H7 (cell line): ENCODE data around the gene PDPK1. TPM values are rescaled to one million over a fixed set of nuclear protein-coding genes. Genes with fewer than 3 reads are reported as not detected.
A peak's percentile ranks its signal among the peaks of the same experiment; 100 is the strongest.
"Not testable (repeated sequence)": the region's sequence is repeated elsewhere in the genome, so short reads cannot be mapped to it uniquely, and the experiment has no call there.

Experiments
- DNase-seq: peaks from one replicate; pipeline ENCODE4 v3.0.0; 2012
- H3K27me3 ChIP-seq: 2 replicates; pipeline ENCODE4 v1.6.0; 2011; ENCODE audit warnings: mild to moderate bottlenecking, low read length; ENCODE audit not compliant: control insufficient read depth, insufficient read depth
- H3K36me3 ChIP-seq: replicated peaks from 2 replicates; pipeline ENCODE4 v1.5.1; 2011; ENCODE audit warnings: low read length; ENCODE audit not compliant: control insufficient read depth, insufficient read depth
- H3K4me3 ChIP-seq: 2 replicates; pipeline ENCODE4 v1.5.1; 2011; ENCODE audit warnings: low read depth, mild to moderate bottlenecking, control low read depth, low read length, moderate library complexity; ENCODE audit not compliant: insufficient read depth
- total RNA-seq: library from RNA; depleted of rRNA; stranded (reverse); fragments of >200 nt; shearing (Covaris generic); gene quantifications from 2 replicates; pipeline ENCODE4 v1.2.3, GENCODE V29; 2014

PDPK1 gene
- total RNA-seq, 1 experiment from 2014 or later: 11.4 TPM

DNA sequence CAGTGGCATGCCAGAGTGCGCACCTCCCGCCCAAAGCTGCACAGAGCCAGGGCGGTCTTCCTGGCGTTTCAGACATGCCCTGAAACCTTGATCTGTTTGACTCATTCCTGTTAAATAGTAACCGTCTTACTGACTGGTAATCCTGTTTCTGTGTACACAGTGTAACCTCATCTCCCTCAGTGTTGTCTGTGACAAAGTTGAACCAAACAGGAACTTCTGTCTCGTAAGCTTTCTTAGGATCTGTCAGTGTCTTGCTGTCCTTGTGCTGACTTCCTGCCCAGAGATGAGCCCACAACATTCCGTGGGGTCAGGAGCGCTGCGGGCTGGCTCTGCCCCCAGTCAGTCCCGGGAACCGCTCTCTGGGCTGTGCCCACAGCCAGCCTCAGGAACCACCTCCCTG, 30.8 kb downstream of the PDPK1 start:
- H3K36me3 ChIP-seq, DNase-seq, H3K27me3 ChIP-seq, H3K4me3 ChIP-seq: not testable (repeated sequence)

DNA sequence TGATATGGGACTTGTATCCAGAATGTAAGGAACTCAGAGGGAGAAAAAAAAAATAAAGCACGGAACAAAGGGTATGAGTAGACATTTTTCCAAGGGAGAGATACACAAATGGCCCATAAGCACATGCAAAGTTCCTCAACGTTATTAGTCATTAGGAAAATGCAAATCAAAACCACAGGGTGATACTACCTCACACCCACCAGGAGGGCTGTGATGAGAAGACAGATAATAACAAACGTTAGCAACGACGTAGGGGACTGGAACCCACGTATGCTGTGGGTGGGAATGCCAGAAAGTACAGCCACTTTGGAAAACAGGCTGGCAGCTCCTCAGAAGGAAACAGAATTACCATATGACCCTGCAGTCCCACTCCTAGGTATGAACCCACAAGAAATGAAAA, 34.9 kb downstream of the PDPK1 start:
- not testable (repeated sequence) for H3K4me3 ChIP-seq, DNase-seq, H3K36me3 ChIP-seq, H3K27me3 ChIP-seq

DNA sequence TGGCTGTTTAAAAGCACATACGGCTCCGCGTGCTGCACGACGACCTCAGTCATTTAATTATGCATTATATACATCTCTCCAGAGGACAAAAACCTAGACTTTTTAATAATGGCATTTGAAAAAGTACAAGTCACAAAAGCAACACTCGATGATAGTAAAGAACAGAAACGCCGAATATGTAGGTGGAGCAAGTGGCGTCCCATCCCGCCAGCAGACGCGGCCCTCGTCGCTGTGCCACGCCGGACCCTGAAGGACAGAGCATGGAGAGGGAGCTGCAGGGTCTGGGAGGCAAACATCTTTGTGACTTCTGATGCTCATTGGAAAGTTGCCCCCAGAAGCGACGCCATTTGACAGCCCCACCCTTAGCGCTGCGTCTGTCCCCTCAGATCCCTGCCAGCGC, 38.0 kb downstream of the PDPK1 start:
- not testable (repeated sequence) for H3K36me3 ChIP-seq, H3K4me3 ChIP-seq, DNase-seq, H3K27me3 ChIP-seq

DNA sequence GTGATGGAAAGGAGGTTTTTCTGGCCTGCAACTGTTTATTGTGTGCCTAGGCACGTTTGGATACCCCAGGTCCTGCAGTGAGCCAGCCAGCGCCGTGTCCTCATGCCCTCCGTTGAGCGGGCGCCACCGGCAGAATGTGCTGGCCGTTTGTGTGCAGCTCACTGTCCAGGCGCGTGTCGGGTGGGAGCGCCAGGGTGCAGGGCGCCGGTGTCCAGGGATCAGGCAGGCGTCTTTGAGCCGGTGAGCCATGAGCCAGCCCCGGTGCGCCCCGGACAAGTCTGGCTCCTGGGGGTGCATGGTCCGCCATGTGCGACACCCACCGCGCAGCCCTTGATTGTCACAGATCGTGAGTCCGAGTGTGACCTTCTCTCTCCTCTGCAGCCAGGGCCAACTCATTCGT, 39.2 kb downstream of the PDPK1 start:
- not testable (repeated sequence) for H3K36me3 ChIP-seq, DNase-seq, H3K27me3 ChIP-seq, H3K4me3 ChIP-seq

DNA sequence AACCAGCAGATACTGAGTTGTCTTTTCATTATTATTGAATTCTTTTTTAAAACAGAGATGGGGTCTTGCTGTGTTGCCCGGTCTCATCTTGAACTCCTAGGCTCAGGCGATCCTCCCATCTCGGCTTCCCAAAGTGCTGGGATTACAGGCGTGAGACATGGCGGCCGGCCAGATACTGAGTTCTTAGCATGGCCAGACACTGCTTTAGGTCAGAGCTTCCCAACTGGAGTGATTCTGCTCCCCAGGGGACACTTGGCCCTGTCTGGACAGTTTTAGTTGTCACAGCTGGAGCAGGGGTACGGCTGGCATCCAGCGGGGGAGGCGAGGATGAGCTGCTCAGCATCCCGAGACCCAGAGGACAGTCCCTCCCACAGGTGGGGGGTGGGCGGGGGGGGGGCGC, 41.1 kb downstream of the PDPK1 start:
- not testable (repeated sequence) for DNase-seq, H3K4me3 ChIP-seq, H3K27me3 ChIP-seq, H3K36me3 ChIP-seq

DNA sequence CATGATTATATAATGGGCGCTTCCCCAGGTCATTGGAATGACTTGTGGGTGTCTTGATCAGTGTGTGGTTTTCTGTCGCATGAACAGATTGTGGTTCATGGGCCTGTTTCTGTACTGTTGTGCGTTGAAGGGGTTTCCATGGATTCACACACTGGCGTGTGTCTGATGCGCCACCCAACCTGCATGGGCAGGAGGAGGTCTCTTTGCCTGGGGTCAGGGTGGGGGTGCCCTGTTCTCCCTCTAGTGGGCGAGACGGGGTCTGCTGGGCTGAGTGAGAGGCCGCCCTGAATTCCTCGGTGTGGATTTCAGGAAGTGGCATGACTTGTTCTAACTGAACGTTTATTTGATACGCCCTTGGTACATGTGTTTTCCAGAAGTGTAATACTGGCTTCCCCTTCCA, 42.3 kb downstream of the PDPK1 start:
- not testable (repeated sequence) for H3K27me3 ChIP-seq, H3K36me3 ChIP-seq, DNase-seq

DNA sequence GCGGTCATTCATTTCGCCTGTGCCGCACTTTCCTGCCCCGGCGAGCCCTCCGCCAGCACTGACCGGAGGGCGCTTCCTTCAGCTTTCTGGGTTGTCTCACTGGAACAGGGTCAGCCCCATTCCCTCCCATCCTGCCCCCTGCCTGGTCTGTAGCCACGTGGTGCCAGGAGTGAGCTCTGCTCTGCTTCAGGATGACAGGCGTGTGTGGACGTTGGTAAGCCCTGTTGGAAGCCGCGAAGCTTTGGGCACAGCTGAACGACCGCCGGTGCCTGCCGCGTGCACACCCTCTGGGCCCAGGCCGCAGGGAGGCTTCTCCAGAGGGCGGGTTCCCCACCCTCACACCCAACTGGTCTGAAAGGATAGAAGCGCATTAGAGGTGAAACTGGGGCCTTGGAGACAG, 43.0 kb downstream of the PDPK1 start:
- DNase-seq, H3K4me3 ChIP-seq, H3K36me3 ChIP-seq, H3K27me3 ChIP-seq: not testable (repeated sequence)

More for the DNA sequence above, 42.3 kb downstream of the PDPK1 start:
- not testable (repeated sequence) for H3K4me3 ChIP-seq

DNA sequence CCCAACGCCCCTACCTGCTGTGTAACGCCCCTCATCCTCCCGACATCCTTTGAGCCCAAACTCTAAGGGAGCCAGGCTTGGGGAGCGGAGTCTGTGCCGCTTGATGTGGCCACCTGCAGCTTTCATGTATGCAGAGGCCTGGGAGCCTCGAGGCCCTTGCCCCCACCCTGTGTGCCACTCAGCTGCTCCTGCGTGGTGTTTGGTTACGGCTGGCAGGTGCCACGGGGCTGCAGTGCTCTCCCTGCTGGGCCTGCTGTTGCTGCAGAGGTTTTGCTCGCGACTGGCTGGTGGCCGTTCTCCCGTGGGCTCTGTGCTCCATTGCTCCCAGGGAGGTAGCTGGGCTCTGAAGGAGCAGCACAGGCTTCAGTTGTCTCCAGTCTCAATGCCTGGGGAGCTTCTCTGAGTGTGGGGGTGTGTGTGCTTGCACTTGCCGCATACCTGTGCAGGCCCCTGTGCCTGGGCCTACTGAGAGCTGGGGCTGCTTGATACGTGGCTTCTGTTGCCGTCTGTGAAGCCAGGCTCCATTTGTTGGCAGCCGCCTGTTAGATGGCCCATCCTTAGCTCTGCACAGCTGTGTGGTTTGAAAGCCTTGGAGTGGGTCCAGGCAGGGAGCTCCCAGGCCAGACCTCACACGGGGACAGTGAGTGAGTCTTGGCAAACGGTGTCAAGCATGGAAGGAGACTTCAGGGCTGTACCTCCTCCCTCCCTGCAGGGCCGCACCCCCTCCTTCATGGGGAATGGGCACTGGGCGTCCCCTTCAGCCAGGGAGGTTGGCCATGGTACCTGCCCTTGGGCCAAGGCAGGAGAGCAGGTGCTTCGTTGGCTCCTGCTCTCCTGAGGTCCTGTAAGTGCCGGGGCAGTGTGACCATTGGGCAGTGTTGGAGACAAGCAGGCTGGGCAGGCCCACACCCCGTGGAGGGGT, 47.2 kb downstream of the PDPK1 start:
- DNase-seq: peak; percentile 49
- no peak overlapping the region for H3K4me3 ChIP-seq
- H3K27me3 ChIP-seq: no peaks in the 10 kb centered on the region
- H3K36me3 ChIP-seq: peaks cover 4% of the 10 kb centered on the region

DNA sequence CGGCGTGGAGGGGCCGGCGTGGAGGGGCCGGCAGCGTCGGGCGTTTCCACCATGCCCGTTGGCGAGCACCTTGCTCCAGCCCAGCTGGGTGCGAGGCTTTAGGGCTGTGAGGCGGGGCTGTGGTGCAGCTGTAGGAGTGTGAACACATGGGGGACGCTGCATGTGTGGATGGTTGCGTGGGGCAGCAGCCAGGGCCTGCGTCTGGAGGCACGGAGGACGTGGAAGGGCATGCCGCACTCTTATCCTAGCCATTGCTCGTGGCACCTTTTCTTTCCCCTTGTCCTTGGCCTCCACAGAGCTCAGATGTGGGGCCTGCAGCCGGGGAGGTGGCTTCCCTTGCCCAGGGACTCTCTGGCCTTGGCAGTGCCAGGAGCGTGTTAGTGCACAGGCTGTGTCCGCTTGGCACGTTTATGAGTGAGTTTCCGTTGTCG, 47.8 kb downstream of the PDPK1 start:
- H3K36me3 ChIP-seq: peaks cover 4% of the 10 kb centered on the region
- peak; percentile 49 for DNase-seq
- no peaks in the 10 kb centered on the region for H3K27me3 ChIP-seq

DNA sequence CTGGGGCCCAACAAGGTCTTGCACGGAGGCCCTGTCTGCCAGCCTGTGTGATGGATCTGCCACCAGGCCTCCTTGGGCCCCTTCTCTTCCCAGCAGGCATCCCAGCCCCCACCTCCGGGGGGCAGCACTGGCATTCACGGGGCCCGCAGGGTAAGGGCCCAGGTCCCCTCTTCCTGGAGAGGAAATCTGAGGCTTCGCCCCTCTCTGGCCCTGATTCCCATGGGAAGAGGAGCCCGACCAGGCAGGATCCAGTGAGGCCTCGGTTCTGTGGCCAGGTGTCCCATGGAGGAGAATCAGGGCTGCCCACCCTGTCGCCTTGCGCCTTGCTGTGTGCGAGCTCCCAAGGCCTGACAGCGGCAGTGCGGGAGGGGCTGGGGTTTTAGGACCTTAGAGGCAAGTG, 48.4 kb downstream of the PDPK1 start:
- H3K36me3 ChIP-seq: peaks cover 4% of the 10 kb centered on the region
- H3K27me3 ChIP-seq: no peaks in the 10 kb centered on the region
- H3K4me3 ChIP-seq: no peak overlapping the region
- DNase-seq: peak; percentile 95

More for the DNA sequence above, 47.8 kb downstream of the PDPK1 start:
- H3K4me3 ChIP-seq: no peak overlapping the region

DNA sequence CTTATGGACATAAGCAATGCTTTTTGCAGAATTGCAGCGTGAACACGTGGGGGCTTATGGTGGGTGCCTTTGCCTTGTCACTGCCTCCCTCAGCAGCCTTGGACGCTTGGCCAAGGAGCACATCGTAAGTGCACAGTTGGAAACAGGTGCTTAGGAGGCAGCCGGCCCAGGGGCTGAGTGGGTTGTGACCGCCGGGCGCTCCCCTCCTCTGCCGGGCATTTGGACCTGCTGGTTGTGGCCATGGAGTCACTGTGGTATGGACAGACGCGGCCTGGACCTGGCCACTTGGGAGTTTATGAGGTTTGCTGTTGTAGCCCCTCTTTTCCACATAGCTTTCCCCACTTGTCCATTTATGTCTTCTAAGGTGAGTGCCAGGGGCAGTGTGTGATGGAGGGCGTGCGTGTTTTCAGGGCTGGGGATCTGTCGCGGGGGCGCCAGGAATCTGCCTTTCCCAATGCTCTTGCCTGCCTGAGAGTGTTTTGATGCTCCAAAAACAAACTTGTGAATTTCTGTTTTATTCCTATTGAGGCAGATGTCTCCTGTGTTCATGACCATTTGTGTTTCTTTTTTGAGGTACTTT, 49.2 kb downstream of the PDPK1 start:
- Histone ChIP-seq H3K27me3 (no peaks in the 10 kb centered on the region), H3K36me3 (peaks cover 4% of the 10 kb centered on the region), H3K4me3 (no peak overlapping the region)
- DNase-seq: no peak

DNA sequence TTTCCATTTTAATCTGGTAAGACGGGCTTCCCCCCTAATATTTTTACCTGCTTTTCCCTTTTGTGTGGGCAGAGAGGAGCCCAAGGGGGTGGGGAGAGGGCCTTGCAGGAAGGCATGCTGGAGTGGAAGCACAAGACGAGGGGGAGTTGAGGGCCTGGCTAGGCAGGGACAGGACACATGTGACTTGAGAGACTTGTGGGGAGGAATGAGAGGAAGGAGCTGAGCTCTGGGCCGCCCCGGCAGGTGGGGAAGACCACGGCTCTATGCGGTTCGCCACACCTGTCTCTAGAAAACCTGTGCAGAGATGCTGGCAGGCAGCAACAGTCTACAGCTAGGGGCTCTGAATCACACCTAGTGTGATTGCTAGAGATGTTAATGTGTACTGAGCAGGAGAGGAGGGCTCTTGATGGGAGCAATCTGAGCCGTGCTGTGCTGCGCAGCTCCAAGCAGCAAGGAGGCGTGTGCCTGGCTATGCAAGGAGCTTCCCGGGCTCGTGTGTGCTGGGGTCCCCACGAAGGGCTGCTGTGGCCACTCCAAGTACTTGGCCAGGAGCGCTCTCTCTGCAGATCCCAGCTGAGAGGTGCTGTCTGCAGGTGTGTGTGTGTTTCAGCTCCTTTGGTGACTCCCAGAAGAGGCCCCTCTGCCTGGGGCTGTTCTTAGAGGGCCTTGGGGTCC, 50.2 kb downstream of the PDPK1 start:
- peak; percentile 41 for DNase-seq
- H3K27me3 ChIP-seq: no peaks in the 10 kb centered on the region
- H3K4me3 ChIP-seq: no peak overlapping the region
- peaks cover 4% of the 10 kb centered on the region for H3K36me3 ChIP-seq

DNA sequence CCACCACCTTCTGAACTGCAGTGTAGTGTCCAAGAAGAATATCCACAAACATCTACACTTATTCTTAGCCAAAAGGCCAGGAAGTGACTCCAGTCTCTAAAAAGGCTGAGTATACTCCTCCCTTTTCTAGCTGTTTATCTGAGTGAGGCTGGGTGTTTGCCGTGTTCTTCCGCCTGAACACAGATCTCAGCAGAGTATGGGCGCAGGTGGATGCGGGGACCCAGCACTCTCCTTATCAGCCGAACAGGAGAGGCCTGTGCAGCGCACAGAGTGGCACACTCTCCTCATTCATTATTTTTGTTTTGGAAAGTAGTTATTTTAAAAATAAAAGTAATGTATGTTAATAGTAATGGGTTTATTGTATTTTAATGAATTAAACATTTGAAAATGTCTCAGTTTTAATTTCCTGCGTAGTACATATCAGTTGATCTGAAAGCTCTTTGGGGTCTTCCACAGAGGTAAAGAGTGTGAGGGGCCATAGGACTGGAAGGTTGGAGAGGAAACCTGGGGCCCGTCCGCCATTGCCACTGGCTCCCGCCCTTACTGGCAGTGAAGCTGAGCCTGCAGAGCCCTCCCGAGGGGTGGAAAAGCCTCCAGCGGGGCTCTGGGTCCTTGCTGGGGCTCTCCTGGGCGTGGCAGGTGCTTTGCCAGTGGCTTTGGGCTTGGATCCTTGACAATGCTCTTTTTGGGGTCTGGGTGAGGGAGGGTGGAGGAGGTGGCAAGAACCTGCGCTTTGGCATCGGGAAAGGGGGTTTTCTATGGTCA, 53.8 kb downstream of the PDPK1 start:
- DNase-seq: no peak
- peaks cover 3% of the 10 kb centered on the region for H3K36me3 ChIP-seq
- H3K27me3 ChIP-seq: no peaks in the 10 kb centered on the region
- no peak overlapping the region for H3K4me3 ChIP-seq

DNA sequence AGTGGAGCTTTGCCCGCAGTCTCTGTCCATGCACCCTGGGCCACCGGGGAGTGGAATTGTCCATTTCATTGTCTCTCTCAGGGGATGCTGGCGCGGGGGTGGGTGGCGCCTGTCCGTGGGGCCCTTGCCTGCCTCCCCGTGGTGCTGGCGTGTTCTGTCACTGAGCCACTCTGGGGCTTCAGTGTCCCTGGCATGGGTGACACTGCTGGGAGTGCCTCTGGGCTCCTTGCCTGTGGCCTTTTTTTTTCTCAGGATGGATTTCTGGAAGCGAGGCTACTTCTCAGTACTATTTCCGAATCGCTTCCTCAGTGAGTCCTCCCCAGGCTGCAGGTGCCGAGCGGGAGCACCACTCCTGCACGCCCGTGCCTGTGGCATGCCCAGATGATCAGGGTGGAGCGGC, 55.0 kb downstream of the PDPK1 start:
- Histone ChIP-seq H3K36me3 (no peaks in the 10 kb centered on the region; the same call in none of the 2 replicates), H3K27me3 (no peaks in the 10 kb centered on the region), H3K4me3 (no peak overlapping the region)
- DNase-seq: peak; percentile 50
